HepG2 (cell line): ENCODE results near the gene TCF19. TPM values are rescaled to one million over a fixed set of nuclear protein-coding genes. Genes with fewer than 3 reads are reported as not detected.

ENCODE experiments used
- EHMT2 ChIP-seq: fragments of 200-600 bp; sonication (generic); IDR thresholded peaks from 2 replicates; pipeline ENCODE4 v1.7.0; 2017; ENCODE audit warnings: antibody characterized with exemption, low read depth, low read length, borderline replicate concordance
- FIP1L1 ChIP-seq: fragments of 200-400 bp; formaldehyde crosslinking; IDR thresholded peaks from 2 replicates; pipeline ENCODE4 v1.6.1; 2018; ENCODE audit warnings: low read depth, mild to moderate bottlenecking, low read length, moderate library complexity, borderline replicate concordance; ENCODE audit not compliant: insufficient read depth
- GTF2F1 ChIP-seq: fragments of 150-350 bp; IDR thresholded peaks from 2 replicates; pipeline ENCODE4 v1.6.1; 2014; ENCODE audit warnings: low read length
- HMGXB4 ChIP-seq, 2 experiments: sonication (generic) in 1 of 2; formaldehyde crosslinking in 1 of 2; IDR thresholded peaks; 2 replicates each; pipeline versions ENCODE4 v1.4.0 to v1.6.1; 2018 to 2020; ENCODE audit warnings: missing genetic modification reagents in 2 of 2, borderline replicate concordance in 1 of 2, low read depth in 1 of 2, mild to moderate bottlenecking in 1 of 2, missing biosample characterization in 1 of 2
- KDM4B ChIP-seq: sonication (generic); formaldehyde crosslinking; IDR thresholded peaks from 2 replicates; pipeline ENCODE4 v1.4.0; 2020; ENCODE audit warnings: missing genetic modification reagents
- PHF8 ChIP-seq: sonication (generic); formaldehyde crosslinking; IDR thresholded peaks from 2 replicates; pipeline ENCODE4 v1.5.0; 2020; ENCODE audit warnings: missing genetic modification reagents
- SALL1 ChIP-seq: sonication (generic); formaldehyde crosslinking; IDR thresholded peaks from 2 replicates; pipeline ENCODE4 v1.8.0; 2022; ENCODE audit warnings: mild to moderate bottlenecking, missing genetic modification reagents
- SNRNP70 ChIP-seq: fragments of 200-400 bp; formaldehyde crosslinking; IDR thresholded peaks from 2 replicates; pipeline ENCODE4 v1.6.1; 2017; ENCODE audit warnings: mild to moderate bottlenecking, low read depth, low read length, moderate library complexity
- TFDP2 ChIP-seq: sonication (generic); formaldehyde crosslinking; IDR thresholded peaks from 2 replicates; pipeline ENCODE4 v1.4.0; 2020; ENCODE audit warnings: missing genetic modification reagents
- ZFAT ChIP-seq: sonication (generic); formaldehyde crosslinking; conservative IDR thresholded peaks from 2 replicates; pipeline ENCODE4 v1.8.1; 2023; ENCODE audit warnings: missing genetic modification reagents, inconsistent platforms
- ZNF225 ChIP-seq: sonication (generic); formaldehyde crosslinking; IDR thresholded peaks from 2 replicates; pipeline ENCODE4 v1.4.0; 2020; ENCODE audit warnings: mild to moderate bottlenecking, missing genetic modification reagents
- ZNF383 ChIP-seq: sonication (generic); formaldehyde crosslinking; IDR thresholded peaks from 2 replicates; pipeline ENCODE4 v1.4.0; 2020; ENCODE audit warnings: missing genetic modification reagents, mild to moderate bottlenecking, borderline replicate concordance
- ZNF552 ChIP-seq: sonication (generic); formaldehyde crosslinking; IDR thresholded peaks from 2 replicates; pipeline ENCODE4 v1.9.0; 2022; ENCODE audit warnings: missing genetic modification reagents, mild to moderate bottlenecking, borderline replicate concordance
- ZNF577 ChIP-seq: sonication (generic); formaldehyde crosslinking; IDR thresholded peaks from 2 replicates; pipeline ENCODE4 v1.4.0; 2020; ENCODE audit warnings: mild to moderate bottlenecking, low read depth, missing genetic modification reagents, borderline replicate concordance
- ZNF619 ChIP-seq: sonication (generic); formaldehyde crosslinking; IDR thresholded peaks from 2 replicates; pipeline ENCODE4 v1.4.0; 2020; ENCODE audit warnings: mild to moderate bottlenecking, missing genetic modification reagents
- ZNF639 ChIP-seq: conservative IDR thresholded peaks from 2 replicates; pipeline ENCODE4 v1.6.1; 2018; ENCODE audit warnings: missing genetic modification reagents
- ZNF75D ChIP-seq: sonication (generic); formaldehyde crosslinking; IDR thresholded peaks from 2 replicates; pipeline ENCODE4 v1.8.1; 2023; ENCODE audit warnings: missing genetic modification reagents, mild to moderate bottlenecking, borderline replicate concordance
- ZNF839 ChIP-seq: sonication (generic); formaldehyde crosslinking; IDR thresholded peaks from 2 replicates; pipeline ENCODE4 v1.4.0; 2020; ENCODE audit warnings: missing genetic modification reagents, mild to moderate bottlenecking, borderline replicate concordance
- ZSCAN12 ChIP-seq: sonication (generic); formaldehyde crosslinking; IDR thresholded peaks from 2 replicates; pipeline ENCODE4 v1.9.0; 2021; ENCODE audit warnings: mild to moderate bottlenecking, missing genetic modification reagents
- polyA plus RNA-seq, 8 experiments: library from polyadenylated mRNA; depleted of rRNA in 3 of 8; stranded (reverse) in 7 of 8; unstranded in 1 of 8; fragments of >200 nt; fragmentation: Illumina TruSeq in 4 of 8; extraction: Trizol in 4 of 8; gene quantifications; 2 replicates each; pipeline versions ENCODE4 v1.2.1 to v1.2.3, GENCODE V29; 2011 to 2016; ENCODE audit warnings: low read depth in 4 of 8, missing spikeins in 1 of 8, mixed read lengths in 1 of 8; ENCODE audit not compliant: insufficient read depth in 1 of 8
- total RNA-seq, 5 experiments: library from RNA; depleted of rRNA; stranded (reverse); fragments of >200 nt; fragmentation: Illumina TruSeq; extraction: Trizol; gene quantifications; 2 replicates each; pipeline ENCODE4 v1.2.3, GENCODE V29; 2016; ENCODE audit warnings: low read depth in 1 of 5
- TF ChIP-seq, protein P1 (sequence below): sonication (generic); formaldehyde crosslinking; IDR thresholded peaks from 2 replicates; pipeline ENCODE4 v1.5.1; 2020; ENCODE audit warnings: mild to moderate bottlenecking, missing genetic modification reagents, moderate library complexity

The TCF19 gene
- total and polyA plus RNA-seq, 2 of the 13 experiments (the other 11 are each of a cell fraction or from before 2014, with no cell fraction given) = 4.9 to 22.2 TPM

- TF ChIP-seq ZNF639 (CRISPR knock-in tag) (no peak), GTF2F1 (no peak; the same call in 1 of the 2 replicates), ZNF619 (CRISPR knock-in tag) (peak; percentile 59; the same call in 1 of the 2 replicates), KDM4B (CRISPR knock-in tag) (no peak), SNRNP70 (no peak), HMGXB4 (CRISPR knock-in tag; IDR thresholded peaks at IDR 0.05; ENCODE audit: borderline replicate concordance in 1 of 2, low read depth in 1 of 2) (peak in 1 of 2 experiments; percentile 40; a peak in 1 of 4 replicates), ZNF552 (CRISPR knock-in tag) (no peak), ZNF225 (CRISPR knock-in tag) (peak; percentile 62; the same call in 1 of the 2 replicates), FIP1L1 (0 out of 2 replicates have a peak, but pooled peaks have one; percentile 54), ZNF75D (no peak), ZNF577 (CRISPR knock-in tag) (no peak), ZFAT (CRISPR knock-in tag) (no peak), EHMT2 (no peak), TFDP2 (CRISPR knock-in tag) (peak; percentile 99), ZNF383 (no peak), ZSCAN12 (CRISPR knock-in tag) (no peak), PHF8 (CRISPR knock-in tag) (peak; percentile 57), SALL1 (CRISPR knock-in tag) (peak; percentile 46; the same call in 1 of the 2 replicates), ZNF839 (CRISPR knock-in tag) (no peak)
- TF ChIP-seq, protein P1, sequence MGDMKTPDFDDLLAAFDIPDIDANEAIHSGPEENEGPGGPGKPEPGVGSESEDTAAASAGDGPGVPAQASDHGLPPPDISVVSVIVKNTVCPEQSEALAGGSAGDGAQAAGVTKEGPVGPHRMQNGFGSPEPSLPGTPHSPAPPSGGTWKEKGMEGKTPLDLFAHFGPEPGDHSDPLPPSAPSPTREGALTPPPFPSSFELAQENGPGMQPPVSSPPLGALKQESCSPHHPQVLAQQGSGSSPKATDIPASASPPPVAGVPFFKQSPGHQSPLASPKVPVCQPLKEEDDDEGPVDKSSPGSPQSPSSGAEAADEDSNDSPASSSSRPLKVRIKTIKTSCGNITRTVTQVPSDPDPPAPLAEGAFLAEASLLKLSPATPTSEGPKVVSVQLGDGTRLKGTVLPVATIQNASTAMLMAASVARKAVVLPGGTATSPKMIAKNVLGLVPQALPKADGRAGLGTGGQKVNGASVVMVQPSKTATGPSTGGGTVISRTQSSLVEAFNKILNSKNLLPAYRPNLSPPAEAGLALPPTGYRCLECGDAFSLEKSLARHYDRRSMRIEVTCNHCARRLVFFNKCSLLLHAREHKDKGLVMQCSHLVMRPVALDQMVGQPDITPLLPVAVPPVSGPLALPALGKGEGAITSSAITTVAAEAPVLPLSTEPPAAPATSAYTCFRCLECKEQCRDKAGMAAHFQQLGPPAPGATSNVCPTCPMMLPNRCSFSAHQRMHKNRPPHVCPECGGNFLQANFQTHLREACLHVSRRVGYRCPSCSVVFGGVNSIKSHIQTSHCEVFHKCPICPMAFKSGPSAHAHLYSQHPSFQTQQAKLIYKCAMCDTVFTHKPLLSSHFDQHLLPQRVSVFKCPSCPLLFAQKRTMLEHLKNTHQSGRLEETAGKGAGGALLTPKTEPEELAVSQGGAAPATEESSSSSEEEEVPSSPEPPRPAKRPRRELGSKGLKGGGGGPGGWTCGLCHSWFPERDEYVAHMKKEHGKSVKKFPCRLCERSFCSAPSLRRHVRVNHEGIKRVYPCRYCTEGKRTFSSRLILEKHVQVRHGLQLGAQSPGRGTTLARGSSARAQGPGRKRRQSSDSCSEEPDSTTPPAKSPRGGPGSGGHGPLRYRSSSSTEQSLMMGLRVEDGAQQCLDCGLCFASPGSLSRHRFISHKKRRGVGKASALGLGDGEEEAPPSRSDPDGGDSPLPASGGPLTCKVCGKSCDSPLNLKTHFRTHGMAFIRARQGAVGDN = peak; percentile 86
These were observed at the start of gene TCF19 (continued) for GRCh38 chr6:31158140-31158862.
